ENCODE results near the gene POU5F1.

POU5F1 gene

GRCh38 chr6:31138982-31139381 lies 31.5 kb downstream of the POU5F1 start, which contains the start of gene PSORS1C2:
TSS of gene PSORS1C2 (minus strand) at chr6:31139066. CDS start at chr6:31139026, 40 bp downstream.
- no peak for DNase-seq

- no peak for DNase-seq
Measured at GRCh38 chr6:31135710-31136109, 34.8 kb downstream of the POU5F1 start.

- no peak for DNase-seq
Measured at GRCh38 chr6:31132806-31133205, 37.7 kb downstream of the POU5F1 start.

- DNase-seq: no peak
Measured at GRCh38 chr6:31131595-31131994, 38.9 kb downstream of the POU5F1 start.

GRCh38 chr6:31130751-31131150 lies 39.7 kb downstream of the POU5F1 start:
- DNase-seq: no peak

GRCh38 chr6:31129130-31129529 lies 41.4 kb downstream of the POU5F1 start:
- DNase-seq: no peak

- DNase-seq: peak; percentile 74
Measured at GRCh38 chr6:31128093-31128676, 42.3 kb downstream of the POU5F1 start.

- DNase-seq: peak; percentile 27
Measured at GRCh38 chr6:31126396-31127175, 43.9 kb downstream of the POU5F1 start.

GRCh38 chr6:31125586-31126363 lies 44.7 kb downstream of the POU5F1 start:
- no peak for DNase-seq

GRCh38 chr6:31125162-31125561 lies 45.3 kb downstream of the POU5F1 start:
- DNase-seq: no peak

- DNase-seq: peak; percentile 36
Measured at GRCh38 chr6:31122791-31123706, 47.4 kb downstream of the POU5F1 start.

GRCh38 chr6:31121131-31121790 lies 49.2 kb downstream of the POU5F1 start:
- DNase-seq: no peak

- no peak for DNase-seq
Measured at GRCh38 chr6:31120151-31120915, 50.1 kb downstream of the POU5F1 start, which contains the start of gene CDSN. TSS of gene CDSN (minus strand) at chr6:31120446. CDS start at chr6:31120419, 27 bp downstream.

GRCh38 chr6:31118178-31118577 lies 52.3 kb downstream of the POU5F1 start:
- no peak for DNase-seq

GRCh38 chr6:31116661-31117385 lies 53.7 kb downstream of the POU5F1 start:
- DNase-seq: no peak

- DNase-seq: no peak
Measured at GRCh38 chr6:31115941-31116560, 54.4 kb downstream of the POU5F1 start.

GRCh38 chr6:31114970-31115849 lies 55.3 kb downstream of the POU5F1 start:
- peak; percentile 40 for DNase-seq

- DNase-seq: no peak
Measured at GRCh38 chr6:31114541-31114878, 56.0 kb downstream of the POU5F1 start, which contains the start of gene PSORS1C1. TSS of gene PSORS1C1 (plus strand) at chr6:31114800. CDS start at chr6:31129633, 14,833 bp downstream.

All from OCI-M1 (cell line).